ENCODE measurements around the gene PDE6H. TPM values are rescaled to one million over a fixed set of nuclear protein-coding genes. Genes with fewer than 3 reads are reported as not detected.

Gene PDE6H
- total RNA-seq, 1 donor, result not detected

GRCh38 chr12:14986449-14986848 lies 13.6 kb downstream of the PDE6H start:
- TF ChIP-seq CTCF (IDR thresholded peaks at IDR 0.05; ENCODE audit: insufficient read depth, low read length), result no peak
- no peak overlapping the region for H3K4me3 ChIP-seq (ENCODE audit: low read depth, low read length)
- no peak for DNase-seq (ENCODE audit: low read depth)

GRCh38 chr12:14988035-14988434 lies 15.2 kb downstream of the PDE6H start:
- no peak overlapping the region for H3K4me3 ChIP-seq (ENCODE audit: low read depth, low read length)
- DNase-seq (ENCODE audit: low read depth), result no peak
- TF ChIP-seq CTCF (IDR thresholded peaks at IDR 0.05; ENCODE audit: insufficient read depth, low read length), result no peak

GRCh38 chr12:14989790-14990189 lies 16.9 kb downstream of the PDE6H start:
- DNase-seq (ENCODE audit: low read depth), result no peak
- H3K4me3 ChIP-seq (ENCODE audit: low read depth, low read length), result no peak overlapping the region
- no peak for TF ChIP-seq CTCF (IDR thresholded peaks at IDR 0.05; ENCODE audit: insufficient read depth, low read length)

- DNase-seq (ENCODE audit: low read depth), result no peak
- no peak for TF ChIP-seq CTCF (IDR thresholded peaks at IDR 0.05; ENCODE audit: insufficient read depth, low read length)
- H3K4me3 ChIP-seq (ENCODE audit: low read depth, low read length), result no peak overlapping the region
These were observed 18.2 kb downstream of the PDE6H start for GRCh38 chr12:14991069-14991468.

- no peak for DNase-seq (ENCODE audit: low read depth)
- no peak overlapping the region for H3K4me3 ChIP-seq (ENCODE audit: low read depth, low read length)
- TF ChIP-seq CTCF (IDR thresholded peaks at IDR 0.05; ENCODE audit: insufficient read depth, low read length), result no peak
These were observed 19.8 kb downstream of the PDE6H start for GRCh38 chr12:14992673-14993072.

GRCh38 chr12:14993117-14993516 lies 20.3 kb downstream of the PDE6H start:
- no peak overlapping the region for H3K4me3 ChIP-seq (ENCODE audit: low read depth, low read length)
- no peak for DNase-seq (ENCODE audit: low read depth)
- no peak for TF ChIP-seq CTCF (IDR thresholded peaks at IDR 0.05; ENCODE audit: insufficient read depth, low read length)

- H3K4me3 ChIP-seq (ENCODE audit: low read depth, low read length), result no peak overlapping the region
- no peak for TF ChIP-seq CTCF (IDR thresholded peaks at IDR 0.05; ENCODE audit: insufficient read depth, low read length)
- DNase-seq (ENCODE audit: low read depth), result peak; percentile 68
These were observed 20.9 kb downstream of the PDE6H start for GRCh38 chr12:14993537-14994266.
